ENCODE data around the gene PAFAH1B2.
"Not testable (repeated sequence)": the region's sequence is repeated elsewhere in the genome, so short reads cannot be mapped to it uniquely, and the experiment has no call there.

Gene PAFAH1B2

DNA sequence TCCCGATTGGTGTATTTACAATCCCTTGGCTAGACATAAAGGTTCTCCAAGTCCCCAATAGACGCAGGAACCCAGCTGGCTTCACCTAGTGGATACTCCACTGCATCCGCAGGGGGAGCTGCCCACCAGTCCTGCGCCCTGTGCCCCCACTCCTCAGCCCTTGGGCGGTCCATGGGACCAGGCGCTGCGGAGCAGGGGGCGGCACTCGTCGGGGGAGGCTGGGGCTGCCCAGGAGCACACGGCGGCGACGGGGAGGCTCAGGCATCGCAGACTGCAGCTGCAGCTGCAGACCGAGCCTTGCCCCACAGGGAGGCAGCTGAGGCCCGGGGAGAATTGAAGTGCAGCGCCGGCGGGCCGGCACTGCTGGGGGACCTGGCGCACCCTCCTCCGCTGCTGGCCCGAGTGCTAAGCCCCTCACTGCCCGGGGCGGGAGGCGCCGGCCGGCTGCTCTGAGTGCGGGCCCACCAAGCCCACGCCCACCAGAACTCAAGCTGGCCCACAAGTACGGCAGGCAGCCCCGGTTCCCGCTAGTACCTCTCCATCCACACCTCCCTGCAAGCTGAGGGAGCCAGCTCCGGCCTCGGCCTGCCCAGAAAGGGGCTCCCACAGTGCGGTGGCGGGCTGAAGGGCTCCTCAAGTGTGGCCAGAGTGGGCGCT is 33.7 kb upstream of the PAFAH1B2 start:
- no peaks in the 10 kb centered on the region for H3K9me3 ChIP-seq (ENCODE audit: control insufficient read depth, low read length)

DNA sequence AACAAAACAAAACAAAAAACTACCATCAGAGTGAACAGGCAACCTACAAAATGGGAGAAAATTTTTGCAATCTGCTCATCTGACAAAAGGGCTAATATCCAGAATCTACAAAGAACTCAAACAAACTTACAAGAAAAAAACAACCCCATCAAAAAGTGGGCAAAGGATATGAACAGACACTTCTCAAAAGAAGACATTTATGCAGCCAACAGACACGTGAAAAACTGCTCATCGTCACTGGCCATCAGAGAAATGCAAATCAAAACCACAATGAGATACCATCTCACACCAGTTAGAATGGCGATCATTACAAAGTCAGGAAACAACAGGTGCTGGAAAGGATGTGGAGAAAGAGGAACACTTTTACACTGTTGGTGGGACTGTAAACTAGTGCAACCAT is 31.6 kb upstream of the PAFAH1B2 start:
- H3K27me3 ChIP-seq (ENCODE audit: control insufficient read depth, insufficient read depth, low read length); H3K36me3 ChIP-seq (ENCODE audit: control insufficient read depth, insufficient read depth, low read length); H3K9me3 ChIP-seq (ENCODE audit: control insufficient read depth, low read length); H3K4me1 ChIP-seq (ENCODE audit: control insufficient read depth, insufficient read depth, low read length); H3K4me3 ChIP-seq (ENCODE audit: low read length); H3K9ac ChIP-seq (ENCODE audit: low read length): not testable (repeated sequence)

More for the DNA sequence above, 33.7 kb upstream of the PAFAH1B2 start:
- Histone ChIP-seq H3K4me1 (ENCODE audit: control insufficient read depth, insufficient read depth, low read length) (no peaks in the 10 kb centered on the region), H3K36me3 (ENCODE audit: control insufficient read depth, insufficient read depth, low read length) (no peaks in the 10 kb centered on the region), H3K27me3 (ENCODE audit: control insufficient read depth, insufficient read depth, low read length) (no peaks in the 10 kb centered on the region), H3K9ac (ENCODE audit: low read length) (no peak overlapping the region), H3K4me3 (ENCODE audit: low read length) (no peak overlapping the region)

DNA sequence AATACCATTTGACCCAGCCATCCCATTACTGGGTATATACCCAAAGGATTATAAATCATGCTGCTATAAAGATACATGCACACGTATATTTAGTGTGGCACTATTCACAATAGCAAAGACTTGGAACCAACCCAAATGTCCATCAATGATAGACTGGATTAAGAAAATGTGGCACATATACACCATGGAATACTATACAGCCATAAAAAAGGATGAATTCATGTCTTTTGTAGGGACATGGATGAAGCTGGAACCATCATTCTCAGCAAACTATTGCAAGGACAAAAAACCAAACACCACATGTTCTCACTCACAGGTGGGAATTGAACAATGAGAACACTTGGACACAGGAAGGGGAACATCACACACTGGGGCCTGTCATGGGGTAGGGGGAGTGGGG is 31.1 kb upstream of the PAFAH1B2 start:
- H3K9me3 ChIP-seq (ENCODE audit: control insufficient read depth, low read length); H3K36me3 ChIP-seq (ENCODE audit: control insufficient read depth, insufficient read depth, low read length); H3K4me1 ChIP-seq (ENCODE audit: control insufficient read depth, insufficient read depth, low read length): not testable (repeated sequence)

DNA sequence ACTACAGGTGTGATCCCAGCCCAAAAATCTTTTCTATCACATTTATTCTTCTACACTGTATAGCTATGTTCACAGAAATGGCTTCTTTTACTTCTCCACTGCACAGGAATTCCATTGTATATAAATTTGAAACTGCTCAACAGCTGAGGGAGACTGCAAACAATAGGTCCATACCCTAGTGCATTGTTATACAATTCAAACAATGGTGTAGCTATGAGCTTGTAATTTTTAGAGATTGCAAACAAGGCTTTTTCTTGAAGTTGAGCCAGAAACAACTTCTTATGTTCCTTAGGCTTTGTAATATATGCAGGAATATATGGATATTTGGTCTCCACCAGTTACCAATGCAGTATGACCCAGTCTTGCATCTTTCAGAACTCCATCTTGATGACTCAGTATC is 26.4 kb upstream of the PAFAH1B2 start:
- Histone ChIP-seq H3K36me3 (ENCODE audit: control insufficient read depth, insufficient read depth, low read length) (no peaks in the 10 kb centered on the region), H3K9ac (ENCODE audit: low read length) (no peak overlapping the region), H3K4me3 (ENCODE audit: low read length) (no peak overlapping the region), H3K9me3 (ENCODE audit: control insufficient read depth, low read length) (no peaks in the 10 kb centered on the region), H3K4me1 (ENCODE audit: control insufficient read depth, insufficient read depth, low read length) (no peaks in the 10 kb centered on the region), H3K27me3 (ENCODE audit: control insufficient read depth, insufficient read depth, low read length) (no peaks in the 10 kb centered on the region)

More for the DNA sequence above, 31.1 kb upstream of the PAFAH1B2 start:
- not testable (repeated sequence) for H3K9ac ChIP-seq (ENCODE audit: low read length); H3K4me3 ChIP-seq (ENCODE audit: low read length); H3K27me3 ChIP-seq (ENCODE audit: control insufficient read depth, insufficient read depth, low read length)

DNA sequence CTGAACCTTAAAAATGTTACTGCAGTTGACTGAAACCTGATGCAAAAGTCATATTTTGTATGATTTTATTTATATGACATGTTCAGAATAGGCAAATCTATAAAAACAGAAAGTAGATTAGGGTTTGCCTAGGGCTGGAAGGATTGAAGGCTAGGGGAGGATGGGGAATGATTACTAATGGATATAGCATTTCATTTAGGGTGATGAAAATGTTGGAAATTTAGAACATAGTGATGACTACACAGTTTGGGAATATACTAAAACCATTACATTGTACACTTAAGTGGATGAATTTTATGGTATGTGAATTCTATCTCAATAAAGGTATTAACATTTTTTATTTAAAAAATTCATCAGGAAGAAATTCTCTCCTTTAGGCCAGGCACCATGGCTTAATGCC is 22.9 kb upstream of the PAFAH1B2 start:
- Histone ChIP-seq H3K36me3 (ENCODE audit: control insufficient read depth, insufficient read depth, low read length) (no peaks in the 10 kb centered on the region), H3K27me3 (ENCODE audit: control insufficient read depth, insufficient read depth, low read length) (no peaks in the 10 kb centered on the region), H3K4me3 (ENCODE audit: low read length) (no peak overlapping the region), H3K9me3 (ENCODE audit: control insufficient read depth, low read length) (no peaks in the 10 kb centered on the region), H3K4me1 (ENCODE audit: control insufficient read depth, insufficient read depth, low read length) (no peaks in the 10 kb centered on the region), H3K9ac (ENCODE audit: low read length) (no peak overlapping the region)

DNA sequence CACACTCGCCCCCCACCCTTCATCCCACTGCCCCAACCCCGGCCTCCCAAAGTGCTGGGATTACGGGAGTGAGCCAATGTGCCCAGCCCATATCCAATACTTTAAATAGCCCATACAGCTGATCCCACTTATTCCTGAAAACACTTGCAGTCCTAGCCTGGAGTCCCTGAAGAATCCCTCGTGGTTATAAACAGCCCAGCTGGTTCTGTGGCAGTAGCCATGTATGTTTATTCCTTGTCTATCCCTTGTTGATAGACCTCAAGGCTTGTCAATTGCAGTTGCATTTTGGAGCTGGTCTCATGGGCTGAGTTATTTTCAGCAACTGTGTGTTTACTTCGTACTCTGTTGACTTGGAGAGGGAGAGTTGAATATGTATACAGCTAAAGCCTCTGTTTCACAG is 21.5 kb upstream of the PAFAH1B2 start:
- H3K4me3 ChIP-seq (ENCODE audit: low read length) = no peak overlapping the region
- H3K36me3 ChIP-seq (ENCODE audit: control insufficient read depth, insufficient read depth, low read length) = no peaks in the 10 kb centered on the region
- no peaks in the 10 kb centered on the region for H3K4me1 ChIP-seq (ENCODE audit: control insufficient read depth, insufficient read depth, low read length)
- H3K9ac ChIP-seq (ENCODE audit: low read length) = no peak overlapping the region
- no peaks in the 10 kb centered on the region for H3K9me3 ChIP-seq (ENCODE audit: control insufficient read depth, low read length)
- no peaks in the 10 kb centered on the region for H3K27me3 ChIP-seq (ENCODE audit: control insufficient read depth, insufficient read depth, low read length)

DNA sequence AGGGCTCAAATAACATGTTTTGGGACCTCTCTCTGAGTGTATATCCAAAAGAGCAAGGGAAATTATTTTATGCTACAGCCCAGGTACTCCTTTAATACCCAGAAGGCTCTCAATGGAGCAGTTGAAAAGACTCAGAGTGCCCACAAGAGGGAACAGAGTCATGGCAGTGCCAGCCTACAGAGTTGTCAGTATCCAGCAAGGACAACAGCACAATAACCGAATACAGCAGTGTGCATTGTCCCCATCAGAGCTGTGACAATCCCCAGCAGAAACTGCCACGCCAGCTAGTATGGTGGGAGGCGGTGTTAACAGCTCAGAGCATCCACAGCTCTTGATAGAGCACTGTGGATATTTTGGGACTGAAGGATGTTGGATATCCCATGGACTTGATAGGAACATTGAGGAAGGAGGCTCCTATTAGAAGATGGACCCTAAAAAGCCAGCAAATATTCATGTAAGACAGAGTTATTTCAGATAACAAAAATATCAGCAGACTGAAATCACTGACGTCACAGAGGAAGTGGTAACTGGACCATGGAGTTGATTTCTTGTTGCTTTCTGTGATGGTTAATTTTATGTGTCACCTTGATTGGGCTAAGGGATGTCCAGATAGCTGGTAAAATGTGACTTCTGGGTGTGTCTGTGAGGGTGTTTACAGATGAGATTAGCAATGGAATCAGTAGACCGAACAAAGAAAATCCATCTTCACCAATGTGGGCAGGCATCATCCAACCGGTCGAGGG is 17.7 kb upstream of the PAFAH1B2 start:
- no peak overlapping the region for H3K4me3 ChIP-seq (ENCODE audit: low read length)
- no peaks in the 10 kb centered on the region for H3K4me1 ChIP-seq (ENCODE audit: control insufficient read depth, insufficient read depth, low read length)
- H3K36me3 ChIP-seq (ENCODE audit: control insufficient read depth, insufficient read depth, low read length) = no peaks in the 10 kb centered on the region
- no peak overlapping the region for H3K9ac ChIP-seq (ENCODE audit: low read length)
- no peaks in the 10 kb centered on the region for H3K9me3 ChIP-seq (ENCODE audit: control insufficient read depth, low read length)
- H3K27me3 ChIP-seq (ENCODE audit: control insufficient read depth, insufficient read depth, low read length) = no peaks in the 10 kb centered on the region

DNA sequence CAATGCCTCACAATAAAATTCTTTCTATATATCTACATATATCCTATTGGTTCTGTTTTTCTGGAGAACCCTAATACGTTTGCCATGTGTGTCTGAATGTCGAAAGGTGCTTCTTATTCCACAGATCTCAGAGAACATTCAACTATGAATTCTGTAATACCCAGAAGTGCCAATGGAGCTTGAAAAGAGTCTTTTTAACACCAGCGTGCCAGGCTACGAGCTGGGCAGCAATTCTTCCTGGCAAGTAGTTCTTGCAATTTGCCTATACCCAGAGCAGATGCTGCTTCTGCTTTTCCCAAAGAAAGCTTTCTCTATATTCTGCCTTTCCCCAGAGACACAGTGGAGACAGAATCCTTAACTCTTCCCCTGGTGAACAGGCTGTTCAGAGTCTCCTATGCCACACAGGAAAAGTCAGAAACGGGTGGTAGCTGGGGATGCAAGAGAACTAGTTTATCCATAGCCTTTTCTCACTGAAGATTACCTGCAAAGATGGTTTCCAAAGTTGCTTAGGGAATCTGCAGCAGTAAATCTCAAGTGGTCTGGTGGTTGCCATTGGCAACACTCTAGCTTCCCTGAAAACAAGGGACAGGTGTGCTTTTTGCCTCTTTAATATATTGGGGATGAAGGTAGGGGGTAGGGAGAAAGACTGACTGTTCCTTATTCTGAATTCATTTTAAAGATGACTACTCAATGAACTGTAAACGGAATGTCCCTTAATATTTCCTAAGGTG is 16.8 kb upstream of the PAFAH1B2 start:
- Histone ChIP-seq H3K9me3 (ENCODE audit: control insufficient read depth, low read length) (no peaks in the 10 kb centered on the region), H3K4me1 (ENCODE audit: control insufficient read depth, insufficient read depth, low read length) (no peaks in the 10 kb centered on the region), H3K36me3 (ENCODE audit: control insufficient read depth, insufficient read depth, low read length) (no peaks in the 10 kb centered on the region), H3K4me3 (ENCODE audit: low read length) (no peak overlapping the region), H3K27me3 (ENCODE audit: control insufficient read depth, insufficient read depth, low read length) (no peaks in the 10 kb centered on the region), H3K9ac (ENCODE audit: low read length) (no peak overlapping the region)

DNA sequence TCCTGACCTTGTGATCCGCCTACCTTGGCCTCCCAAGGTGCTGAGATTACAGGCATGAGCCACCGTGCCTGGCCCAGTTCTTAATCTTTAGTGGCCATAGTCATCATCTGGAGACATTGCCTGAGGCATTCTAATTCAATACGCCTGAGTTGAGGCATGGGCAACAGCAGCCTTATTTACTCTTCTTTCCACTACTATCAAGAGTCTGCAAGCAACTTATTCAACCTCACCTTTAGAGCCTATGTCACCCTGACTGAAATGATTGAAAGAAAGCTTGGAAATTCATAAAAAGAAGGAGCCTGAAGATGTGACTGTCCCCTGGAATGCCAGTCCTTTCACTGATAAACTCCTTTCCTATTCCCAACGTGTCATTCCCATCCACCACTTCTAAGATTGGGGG is 15.8 kb upstream of the PAFAH1B2 start:
- Histone ChIP-seq H3K9ac (ENCODE audit: low read length) (no peak overlapping the region), H3K36me3 (ENCODE audit: control insufficient read depth, insufficient read depth, low read length) (no peaks in the 10 kb centered on the region), H3K9me3 (ENCODE audit: control insufficient read depth, low read length) (no peaks in the 10 kb centered on the region), H3K4me1 (ENCODE audit: control insufficient read depth, insufficient read depth, low read length) (no peaks in the 10 kb centered on the region), H3K4me3 (ENCODE audit: low read length) (no peak overlapping the region), H3K27me3 (ENCODE audit: control insufficient read depth, insufficient read depth, low read length) (no peaks in the 10 kb centered on the region)

DNA sequence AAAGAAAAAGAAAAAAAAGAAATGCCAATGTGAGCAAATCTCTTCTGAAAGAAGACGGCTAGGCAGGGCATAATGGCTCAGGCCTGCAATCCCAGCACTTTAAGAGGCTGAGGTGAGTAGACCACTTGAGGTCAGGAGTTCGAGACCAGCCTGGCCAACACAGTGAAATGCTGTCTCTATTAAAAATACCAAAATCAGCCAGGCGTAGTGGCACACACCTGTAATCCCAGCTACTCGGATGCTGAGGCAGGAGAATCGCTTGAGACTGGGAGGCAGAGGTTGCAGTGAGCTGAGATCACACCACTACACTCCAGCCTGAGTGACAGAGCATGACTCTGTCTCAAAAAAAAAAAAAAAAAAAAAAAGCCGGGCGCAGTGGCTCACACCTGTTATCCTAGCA is 13.7 kb upstream of the PAFAH1B2 start:
- not testable (repeated sequence) for H3K4me3 ChIP-seq (ENCODE audit: low read length); H3K36me3 ChIP-seq (ENCODE audit: control insufficient read depth, insufficient read depth, low read length); H3K27me3 ChIP-seq (ENCODE audit: control insufficient read depth, insufficient read depth, low read length); H3K9ac ChIP-seq (ENCODE audit: low read length); H3K4me1 ChIP-seq (ENCODE audit: control insufficient read depth, insufficient read depth, low read length); H3K9me3 ChIP-seq (ENCODE audit: control insufficient read depth, low read length)

DNA sequence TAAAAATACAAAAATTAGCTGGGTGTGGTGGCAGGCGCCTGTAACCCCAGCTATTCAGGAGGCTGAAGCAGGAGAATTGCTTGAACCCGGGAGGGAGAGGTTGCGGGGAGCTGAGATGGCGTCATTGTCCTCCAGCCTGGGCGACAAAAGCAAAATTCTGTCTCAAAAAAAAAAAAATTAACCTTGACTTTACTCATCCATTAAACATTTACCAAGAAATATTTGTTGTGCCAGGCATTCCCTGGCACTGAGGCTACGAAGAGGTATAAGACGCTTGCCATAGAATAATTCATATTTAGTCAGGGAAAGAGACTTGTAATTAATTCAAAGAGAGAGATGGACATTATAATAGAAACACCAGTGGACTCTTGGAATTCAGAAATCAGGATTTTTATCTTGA is 13.2 kb upstream of the PAFAH1B2 start:
- Histone ChIP-seq H3K27me3 (ENCODE audit: control insufficient read depth, insufficient read depth, low read length) (no peaks in the 10 kb centered on the region), H3K9ac (ENCODE audit: low read length) (no peak overlapping the region), H3K36me3 (ENCODE audit: control insufficient read depth, insufficient read depth, low read length) (no peaks in the 10 kb centered on the region), H3K4me1 (ENCODE audit: control insufficient read depth, insufficient read depth, low read length) (no peaks in the 10 kb centered on the region), H3K9me3 (ENCODE audit: control insufficient read depth, low read length) (no peaks in the 10 kb centered on the region), H3K4me3 (ENCODE audit: low read length) (no peak overlapping the region)

DNA sequence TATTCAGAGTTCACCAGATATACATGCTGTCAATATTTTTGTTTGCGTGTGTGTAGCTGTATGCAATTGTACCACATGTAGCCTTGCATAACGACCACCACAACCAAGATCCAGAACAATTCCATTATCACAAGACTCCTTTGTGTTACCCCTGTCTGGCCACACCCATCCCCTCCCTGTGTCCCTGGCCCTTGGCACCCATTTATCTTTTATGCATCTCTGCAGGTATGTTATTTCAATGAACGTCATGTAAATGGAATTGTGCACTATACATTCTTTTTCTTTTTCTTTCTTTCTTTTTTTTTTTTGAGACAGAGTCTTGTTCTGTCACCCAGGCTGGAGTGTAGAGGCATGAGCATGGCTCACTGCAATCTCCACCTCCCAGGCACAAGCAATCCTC is 9.7 kb upstream of the PAFAH1B2 start:
- H3K4me1 ChIP-seq (ENCODE audit: control insufficient read depth, insufficient read depth, low read length) = no peaks in the 10 kb centered on the region
- H3K36me3 ChIP-seq (ENCODE audit: control insufficient read depth, insufficient read depth, low read length) = no peaks in the 10 kb centered on the region
- H3K9me3 ChIP-seq (ENCODE audit: control insufficient read depth, low read length) = no peaks in the 10 kb centered on the region
- H3K9ac ChIP-seq (ENCODE audit: low read length) = no peak overlapping the region
- H3K27me3 ChIP-seq (ENCODE audit: control insufficient read depth, insufficient read depth, low read length) = no peaks in the 10 kb centered on the region
- no peak overlapping the region for H3K4me3 ChIP-seq (ENCODE audit: low read length)

Data from mucosa of stomach (tissue), 1 donor.